Measurements from ENCODE around the gene ZNF674. TPM values are rescaled to one million over a fixed set of nuclear protein-coding genes. Genes with fewer than 3 reads are reported as not detected.

The ZNF674 gene
- total RNA-seq, 2 donors from 2014 or later = 0.99 to 10.4 TPM

- H3K4me3 ChIP-seq = no peak overlapping the region
- no peaks in the 10 kb centered on the region for H3K27me3 ChIP-seq
- ATAC-seq (no peak), DNase-seq (no peak)
- no peak overlapping the region for H3K27ac ChIP-seq
- intact Hi-C loops (cut with DNase I) = no loop called here
- H3K36me3 ChIP-seq (replicated peaks in 1 of 2; ENCODE audit: insufficient read depth in 1 of 2, low read depth in 2 of 2) = no peaks in the 10 kb centered on the region
- peaks cover 13% of the 10 kb centered on the region for H3K4me1 ChIP-seq
- no peak for TF ChIP-seq POLR2A (IDR thresholded peaks at IDR 0.05)
- TF ChIP-seq CTCF (IDR thresholded peaks at IDR 0.05) = no peak
- no peaks in the 10 kb centered on the region for H3K9me3 ChIP-seq
- WGBS, 2 donors = 88 to 90% methylated on average over 7 to 8 of the region's 10 CpGs
These were observed 26.5 kb upstream of the ZNF674 start for GRCh38 chrX:46571423-46572339.

GRCh38 chrX:46569621-46570020, 24.4 kb upstream of the ZNF674 start:
- H3K9me3 ChIP-seq = no peaks in the 10 kb centered on the region
- no peak overlapping the region for H3K4me3 ChIP-seq
- intact Hi-C loops (cut with DNase I) = no loop called here
- no peaks in the 10 kb centered on the region for H3K27me3 ChIP-seq
- no peak overlapping the region for H3K27ac ChIP-seq
- H3K4me1 ChIP-seq = peaks cover 6% of the 10 kb centered on the region
- ATAC-seq (no peak), DNase-seq (no peak)
- TF ChIP-seq CTCF (IDR thresholded peaks at IDR 0.05) (no peak), POLR2A (IDR thresholded peaks at IDR 0.05) (no peak)
- no peaks in the 10 kb centered on the region for H3K36me3 ChIP-seq (replicated peaks in 1 of 2; ENCODE audit: insufficient read depth in 1 of 2, low read depth in 2 of 2)

GRCh38 chrX:46567388-46567787, 22.2 kb upstream of the ZNF674 start:
- ATAC-seq (no peak), DNase-seq (no peak)
- Histone ChIP-seq H3K27me3 (no peaks in the 10 kb centered on the region), H3K4me1 (no peaks in the 10 kb centered on the region), H3K9me3 (no peaks in the 10 kb centered on the region), H3K27ac (no peak overlapping the region), H3K4me3 (no peak overlapping the region), H3K36me3 (replicated peaks in 1 of 2; ENCODE audit: insufficient read depth in 1 of 2, low read depth in 2 of 2) (no peaks in the 10 kb centered on the region)
- no peak for TF ChIP-seq POLR2A (IDR thresholded peaks at IDR 0.05)
- TF ChIP-seq CTCF (IDR thresholded peaks at IDR 0.05) = no peak
- intact Hi-C loops (cut with DNase I) = no loop called here

GRCh38 chrX:46561824-46562657, 16.8 kb upstream of the ZNF674 start:
- Histone ChIP-seq H3K9me3 (no peaks in the 10 kb centered on the region), H3K4me3 (no peak overlapping the region), H3K27ac (no peak overlapping the region), H3K36me3 (replicated peaks in 1 of 2; ENCODE audit: insufficient read depth in 1 of 2, low read depth in 2 of 2) (no peaks in the 10 kb centered on the region), H3K27me3 (no peaks in the 10 kb centered on the region), H3K4me1 (no peaks in the 10 kb centered on the region)
- peak in 3 of 4 donors; percentile 7 to 21 (median 17) for DNase-seq
- TF ChIP-seq POLR2A (IDR thresholded peaks at IDR 0.05) (no peak), CTCF (IDR thresholded peaks at IDR 0.05) (no peak)
- intact Hi-C loops (cut with DNase I) = no loop called here
- no peak for ATAC-seq
- WGBS, 2 donors = 77 to 80% methylated on average over 5 of the region's 6 CpGs
